HepG2 (cell line): ENCODE data around the gene ALCAM. TPM values are rescaled to one million over a fixed set of nuclear protein-coding genes. Genes with fewer than 3 reads are reported as not detected.

Source experiments
- CEBPZ ChIP-seq: IDR thresholded peaks from 2 replicates; pipeline ENCODE4 v1.6.1; 2012; ENCODE audit warnings: low read length, improper control_type of control experiment
- EP300 ChIP-seq, 3 experiments: sonication (generic) in 1 of 3; formaldehyde crosslinking in 1 of 3; IDR thresholded peaks; 2 replicates each; pipeline versions ENCODE4 v1.5.1 to v1.6.1; 2011 to 2020; ENCODE audit warnings: low read depth in 2 of 3, low read length in 2 of 3, borderline replicate concordance in 1 of 3, improper control_type of control experiment in 1 of 3, mild to moderate bottlenecking in 1 of 3, missing genetic modification reagents in 1 of 3, moderate library complexity in 1 of 3
- KIAA2018 ChIP-seq: sonication (generic); formaldehyde crosslinking; IDR thresholded peaks from 2 replicates; pipeline ENCODE4 v1.5.0; 2020; ENCODE audit warnings: mild to moderate bottlenecking, missing genetic modification reagents, borderline replicate concordance
- MTA1 ChIP-seq: sonication (generic); formaldehyde crosslinking; IDR thresholded peaks from 2 replicates; pipeline ENCODE4 v1.4.0; 2020; ENCODE audit warnings: missing genetic modification reagents, mild to moderate bottlenecking, borderline replicate concordance
- MTERF4 ChIP-seq: sonication (generic); formaldehyde crosslinking; IDR thresholded peaks from 2 replicates; pipeline ENCODE4 v1.8.0; 2023; ENCODE audit warnings: mild to moderate bottlenecking, missing genetic modification reagents
- NFATC3 ChIP-seq: sonication (generic); formaldehyde crosslinking; IDR thresholded peaks from 2 replicates; pipeline ENCODE4 v1.5.1; 2020; ENCODE audit warnings: mild to moderate bottlenecking, missing genetic modification reagents
- PHF8 ChIP-seq: sonication (generic); formaldehyde crosslinking; IDR thresholded peaks from 2 replicates; pipeline ENCODE4 v1.5.0; 2020; ENCODE audit warnings: missing genetic modification reagents
- POGZ ChIP-seq: sonication (generic); formaldehyde crosslinking; IDR thresholded peaks from 2 replicates; pipeline ENCODE4 v1.4.0; 2020; ENCODE audit warnings: mild to moderate bottlenecking, missing genetic modification reagents
- SIN3B ChIP-seq: fragments of 150-350 bp; IDR thresholded peaks from 2 replicates; pipeline ENCODE4 v1.6.1; 2014; ENCODE audit warnings: low read length
- SMARCC2 ChIP-seq: fragments of 450-650 bp; IDR thresholded peaks from 2 replicates; pipeline ENCODE4 v1.6.1; 2017; ENCODE audit warnings: antibody characterized with exemption, mild to moderate bottlenecking
- ZMYM3 ChIP-seq: sonication (generic); formaldehyde crosslinking; IDR thresholded peaks from 2 replicates; pipeline ENCODE4 v1.5.1; 2020; ENCODE audit warnings: mild to moderate bottlenecking, missing genetic modification reagents
- ZNF138 ChIP-seq: sonication (generic); formaldehyde crosslinking; IDR thresholded peaks from 2 replicates; pipeline ENCODE4 v1.5.0; 2020; ENCODE audit warnings: mild to moderate bottlenecking, low read depth, missing genetic modification reagents
- ZNF567 ChIP-seq: sonication (generic); formaldehyde crosslinking; IDR thresholded peaks from 2 replicates; pipeline ENCODE4 v1.8.1; 2023; ENCODE audit warnings: mild to moderate bottlenecking, missing genetic modification reagents, borderline replicate concordance
- ZNF749 ChIP-seq: sonication (generic); formaldehyde crosslinking; IDR thresholded peaks from 2 replicates; pipeline ENCODE4 v1.8.0; 2022; ENCODE audit warnings: mild to moderate bottlenecking, missing genetic modification reagents, moderate library complexity, borderline replicate concordance
- polyA plus RNA-seq, 8 experiments: library from polyadenylated mRNA; depleted of rRNA in 3 of 8; stranded (reverse) in 7 of 8; unstranded in 1 of 8; fragments of >200 nt; fragmentation: Illumina TruSeq in 4 of 8; extraction: Trizol in 4 of 8; gene quantifications; 2 replicates each; pipeline versions ENCODE4 v1.2.1 to v1.2.3, GENCODE V29; 2011 to 2016; ENCODE audit warnings: low read depth in 4 of 8, missing spikeins in 1 of 8, mixed read lengths in 1 of 8; ENCODE audit not compliant: insufficient read depth in 1 of 8
- total RNA-seq, 5 experiments: library from RNA; depleted of rRNA; stranded (reverse); fragments of >200 nt; fragmentation: Illumina TruSeq; extraction: Trizol; gene quantifications; 2 replicates each; pipeline ENCODE4 v1.2.3, GENCODE V29; 2016; ENCODE audit warnings: low read depth in 1 of 5

Gene ALCAM
- total and polyA plus RNA-seq, 2 of the 13 experiments (the other 11 are each of a cell fraction or from before 2014, with no cell fraction given): 26.0 to 33.1 TPM

GRCh38 chr3:105387122-105387751, 20.5 kb downstream of the ALCAM start (continued):
- no peak for TF ChIP-seq KIAA2018 (CRISPR knock-in tag)
- no peak; the same call in 1 of the 2 replicates for TF ChIP-seq ZNF749 (CRISPR knock-in tag)
- TF ChIP-seq SMARCC2: no peak
- TF ChIP-seq ZNF138: no peak
- no peak for TF ChIP-seq ZMYM3 (CRISPR knock-in tag)
- no peak for TF ChIP-seq NFATC3 (CRISPR knock-in tag)
- peak; percentile 41 to 93; a peak in 2 of 4 replicates for TF ChIP-seq EP300 (IDR thresholded peaks at IDR 0.05; ENCODE audit: low read depth in 2 of 2, low read length in 2 of 2)
- no peak; the same call in 1 of the 2 replicates for TF ChIP-seq EP300 (CRISPR knock-in tag; IDR thresholded peaks at IDR 0.05; ENCODE audit: borderline replicate concordance)
- TF ChIP-seq PHF8: no peak
- TF ChIP-seq POGZ (CRISPR knock-in tag): peak; percentile 95
- no peak for TF ChIP-seq ZNF567
- TF ChIP-seq MTERF4: no peak
- no peak for TF ChIP-seq CEBPZ
- TF ChIP-seq MTA1 (CRISPR knock-in tag): no peak
- TF ChIP-seq SIN3B: no peak; the same call in 1 of the 2 replicates
